GM12801 (cell line): Measurements from ENCODE around the gene HUS1.

Source experiments
- TF ChIP-seq, protein P1 (sequence below): IDR thresholded peaks from one replicate; pipeline ENCODE4 v1.5.1; 2011; ENCODE audit warnings: control low read depth; ENCODE audit not compliant: insufficient read length; ENCODE audit errors: extremely low read depth

The HUS1 gene

DNA sequence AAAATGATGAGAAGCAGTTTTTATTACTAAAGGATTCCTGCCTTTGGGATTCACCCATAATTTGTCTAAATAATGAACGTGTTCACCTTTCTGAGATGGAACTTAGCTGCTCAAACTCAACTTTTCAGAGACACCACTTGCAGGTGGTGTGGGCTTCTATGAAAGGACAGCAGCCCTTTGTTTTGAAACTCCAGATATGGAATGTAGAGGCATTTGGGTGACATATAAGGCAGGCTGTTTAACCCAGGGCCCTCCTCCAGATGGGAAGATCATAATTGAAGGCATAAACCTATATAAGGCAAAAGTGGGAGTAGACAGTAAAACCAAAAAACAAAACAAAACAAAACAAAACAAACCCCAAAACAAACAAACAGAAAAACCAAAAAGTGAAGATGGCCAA, 11.9 kb upstream of the HUS1 start:
- TF ChIP-seq, protein P1, sequence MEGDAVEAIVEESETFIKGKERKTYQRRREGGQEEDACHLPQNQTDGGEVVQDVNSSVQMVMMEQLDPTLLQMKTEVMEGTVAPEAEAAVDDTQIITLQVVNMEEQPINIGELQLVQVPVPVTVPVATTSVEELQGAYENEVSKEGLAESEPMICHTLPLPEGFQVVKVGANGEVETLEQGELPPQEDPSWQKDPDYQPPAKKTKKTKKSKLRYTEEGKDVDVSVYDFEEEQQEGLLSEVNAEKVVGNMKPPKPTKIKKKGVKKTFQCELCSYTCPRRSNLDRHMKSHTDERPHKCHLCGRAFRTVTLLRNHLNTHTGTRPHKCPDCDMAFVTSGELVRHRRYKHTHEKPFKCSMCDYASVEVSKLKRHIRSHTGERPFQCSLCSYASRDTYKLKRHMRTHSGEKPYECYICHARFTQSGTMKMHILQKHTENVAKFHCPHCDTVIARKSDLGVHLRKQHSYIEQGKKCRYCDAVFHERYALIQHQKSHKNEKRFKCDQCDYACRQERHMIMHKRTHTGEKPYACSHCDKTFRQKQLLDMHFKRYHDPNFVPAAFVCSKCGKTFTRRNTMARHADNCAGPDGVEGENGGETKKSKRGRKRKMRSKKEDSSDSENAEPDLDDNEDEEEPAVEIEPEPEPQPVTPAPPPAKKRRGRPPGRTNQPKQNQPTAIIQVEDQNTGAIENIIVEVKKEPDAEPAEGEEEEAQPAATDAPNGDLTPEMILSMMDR = no peak

DNA sequence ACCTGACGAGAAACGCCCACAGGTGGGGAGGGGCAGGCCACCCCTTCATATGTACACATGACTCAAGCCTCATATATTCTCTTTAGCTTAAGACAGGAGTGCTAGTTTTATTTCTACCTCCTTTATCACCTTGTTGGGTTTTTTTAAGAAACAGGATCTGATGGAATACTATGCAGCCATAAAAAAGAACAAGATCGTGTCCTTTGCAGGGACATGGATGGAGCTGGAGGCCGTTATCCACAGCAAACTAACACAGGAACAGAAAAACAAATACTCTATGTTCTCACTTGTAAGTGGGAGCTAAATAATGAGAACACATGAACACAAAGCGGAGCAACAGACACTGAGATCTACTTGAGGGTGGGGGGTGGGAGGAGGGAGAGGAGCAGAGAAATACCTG, 11.2 kb upstream of the HUS1 start:
- TF ChIP-seq, protein P1 = no peak

DNA sequence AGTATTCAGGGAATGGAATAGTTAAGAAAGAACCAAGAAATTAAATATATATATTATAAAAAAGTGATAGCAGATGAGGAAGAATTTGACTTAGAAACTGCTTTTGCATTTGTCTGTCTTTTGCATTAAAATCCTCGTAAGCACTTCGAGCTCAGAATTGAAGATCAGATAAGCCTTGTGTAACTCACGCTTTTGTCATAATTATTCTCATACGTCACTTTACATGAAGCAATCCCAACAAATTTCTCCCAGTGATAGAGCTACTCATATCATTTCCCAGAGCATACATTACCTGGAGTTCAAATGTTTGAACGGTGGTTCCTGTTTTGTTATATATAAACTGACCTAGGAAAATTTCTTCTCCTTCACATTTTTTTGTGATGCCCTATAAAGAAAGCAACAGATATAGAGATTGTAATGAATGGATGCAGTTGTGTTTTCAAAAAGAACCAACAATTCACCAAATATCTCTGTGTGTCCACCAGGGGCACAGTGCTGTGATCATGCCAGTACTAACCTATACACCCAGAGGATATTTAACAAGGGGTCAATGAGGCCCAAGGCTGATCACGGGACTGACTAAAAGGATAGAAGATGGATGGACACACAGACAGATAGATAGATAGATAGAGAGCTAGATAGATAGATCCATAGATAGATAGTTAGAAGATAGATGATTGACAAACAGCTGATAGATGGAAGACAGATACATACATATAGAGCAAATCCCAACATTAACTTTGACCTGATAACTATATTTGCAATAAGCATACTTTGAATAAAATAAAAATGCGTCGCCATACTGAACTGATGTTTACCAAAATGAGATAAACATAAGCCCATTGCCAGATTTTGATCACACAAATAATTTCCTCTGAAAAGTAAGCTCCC, 9.3 kb upstream of the HUS1 start:
- TF ChIP-seq, protein P1 = no peak

DNA sequence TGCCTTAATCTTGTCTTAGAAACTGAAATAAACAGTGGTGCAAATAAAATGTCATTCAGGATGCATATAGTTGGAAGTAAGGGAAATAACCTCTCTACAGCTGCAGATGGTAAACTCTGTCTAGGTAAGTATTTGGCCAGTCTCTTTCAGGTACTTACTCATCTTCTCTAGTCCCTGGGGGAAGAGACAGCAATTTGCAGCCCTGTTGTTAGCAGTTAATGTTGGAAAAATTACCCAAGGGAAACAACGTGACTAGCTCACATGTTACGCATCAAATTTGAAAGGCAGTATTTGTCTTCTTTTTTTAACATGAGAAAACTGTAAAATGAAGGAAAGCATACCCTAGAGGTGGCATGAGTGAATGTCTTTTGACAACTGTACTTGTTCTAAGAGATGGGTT, 3.2 kb upstream of the HUS1 start:
- TF ChIP-seq, protein P1 = no peak

- TF ChIP-seq, protein P1 = no peak
These were observed 392 bp upstream of the HUS1 start for GRCh38 chr7:47979832-47980181.

GRCh38 chr7:47978790-47979144, 648 bp downstream of the HUS1 start:
- TF ChIP-seq, protein P1 = no peak

DNA sequence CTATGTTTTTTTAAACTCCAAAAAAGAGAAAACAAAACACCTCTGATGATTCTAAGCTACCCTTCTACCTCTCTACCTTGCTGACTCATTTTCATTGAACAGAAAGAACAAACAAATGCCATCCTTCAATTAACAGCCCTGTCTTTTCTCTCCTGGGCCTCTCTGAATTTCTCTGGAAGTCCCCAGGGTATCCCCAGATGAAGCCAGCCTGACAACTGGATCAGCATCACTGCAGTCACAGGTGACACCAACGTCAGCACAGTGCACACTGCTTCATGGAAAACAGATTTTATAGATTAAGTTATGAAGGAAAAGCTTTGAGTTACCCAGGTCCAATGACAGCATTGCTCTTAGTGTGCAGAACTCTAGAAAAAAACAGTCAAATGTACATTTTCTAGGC, 5.7 kb downstream of the HUS1 start:
- TF ChIP-seq, protein P1 = no peak

DNA sequence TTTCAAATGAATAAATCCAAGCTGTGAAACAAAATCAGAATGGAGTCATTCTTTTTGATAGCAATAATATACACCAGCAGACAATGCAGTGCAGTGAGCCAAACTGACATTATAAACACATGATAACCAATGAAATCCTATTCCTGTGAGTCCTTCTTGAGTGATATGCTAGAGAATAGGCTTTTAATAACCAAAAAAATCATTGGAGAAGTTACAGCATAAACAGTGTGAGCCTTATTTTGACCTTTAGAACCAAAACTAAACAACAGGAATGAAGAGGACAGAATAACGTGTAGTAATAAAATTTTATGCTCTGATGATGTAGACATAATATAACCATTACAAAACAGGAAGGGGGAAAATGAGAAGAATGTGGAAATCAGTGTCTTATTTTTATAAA, 8.7 kb downstream of the HUS1 start:
- TF ChIP-seq, protein P1 = no peak
